Esophagus (tissue), 2 donors: ENCODE measurements around the gene HYKK. TPM values are rescaled to one million over a fixed set of nuclear protein-coding genes. Genes with fewer than 3 reads are reported as not detected.
A peak's percentile ranks its signal among the peaks of the same experiment; 100 is the strongest.
"Not testable (repeated sequence)": the region's sequence is repeated elsewhere in the genome, so short reads cannot be mapped to it uniquely, and the experiment has no call there.

ENCODE experiments used
- H3K27ac ChIP-seq, 2 donors: one replicate each; pipeline ENCODE4 v1.5.1; 2013; ENCODE audit warnings: low read depth in 2 of 2, mild to moderate bottlenecking in 2 of 2, inconsistent platforms in 1 of 2, low read length in 1 of 2, moderate library complexity in 1 of 2
- H3K27me3 ChIP-seq, 2 donors: one replicate each; pipeline ENCODE4 v1.6.1; 2013; ENCODE audit warnings: low read length in 2 of 2, control low read depth in 1 of 2, mild to moderate bottlenecking in 1 of 2; ENCODE audit not compliant: insufficient read depth in 2 of 2, control insufficient read depth in 1 of 2
- H3K36me3 ChIP-seq, 2 donors: one replicate each; pipeline ENCODE4 v1.6.1; 2013; ENCODE audit warnings: low read length in 1 of 2; ENCODE audit not compliant: control insufficient read depth in 2 of 2, insufficient read depth in 2 of 2
- H3K4me1 ChIP-seq, 2 donors: one replicate each; pipeline ENCODE4 v1.6.1; 2013; ENCODE audit warnings: low read length in 1 of 2; ENCODE audit not compliant: control insufficient read depth in 2 of 2, insufficient read depth in 2 of 2
- H3K4me3 ChIP-seq, 2 donors: one replicate each; pipeline ENCODE4 v1.5.1; 2013; ENCODE audit warnings: low read length in 2 of 2, mild to moderate bottlenecking in 2 of 2, low read depth in 1 of 2, moderate library complexity in 1 of 2
- H3K9me3 ChIP-seq, 2 donors: one replicate each; pipeline ENCODE4 v1.6.1; 2013; ENCODE audit warnings: mild to moderate bottlenecking in 2 of 2, low read depth in 1 of 2, low read length in 1 of 2, moderate library complexity in 1 of 2; ENCODE audit not compliant: control insufficient read depth in 2 of 2, insufficient read depth in 1 of 2
- WGBS, 2 donors: extraction: QIAGEN DNeasy Blood & Tissue Kit; methylation state at CpG; one replicate each; pipeline ENCODE4 v1.1.7; 2013; 5-methylcytosine and 5-hydroxymethylcytosine counted together
- polyA plus RNA-seq, 2 donors: library from polyadenylated mRNA; stranded (reverse); fragments of 200-250 nt; gene quantifications; one replicate each; pipeline ENCODE4 v1.2.3, GENCODE V29; 2013
- donor health status: healthy with polysubstance abuse.
- donor health status: Bipolar disorder and iron deficiency.

HYKK gene
- polyA plus RNA-seq, 2 donors: 2.7 to 2.9 TPM

- H3K4me1 ChIP-seq: no peaks in the 10 kb centered on the region
- no peaks in the 10 kb centered on the region for H3K27me3 ChIP-seq
- H3K36me3 ChIP-seq: peaks cover 9 to 19% of the 10 kb centered on the region in 2 donors
- H3K9me3 ChIP-seq: no peaks in the 10 kb centered on the region
- H3K4me3 ChIP-seq: no peak overlapping the region
- 71 to 77% methylated on average over 5 of the region's 5 CpGs for WGBS, 2 donors
- no peak overlapping the region for H3K27ac ChIP-seq
These were observed 45.2 kb downstream of the HYKK start for GRCh38 chr15:78552597-78552996.

- 92 to 95% methylated on average over 10 of the region's 10 CpGs for WGBS, 2 donors
- H3K27me3 ChIP-seq, H3K9me3 ChIP-seq, H3K4me1 ChIP-seq, H3K36me3 ChIP-seq, H3K27ac ChIP-seq, H3K4me3 ChIP-seq: not testable (repeated sequence)
These were observed 52.8 kb downstream of the HYKK start for GRCh38 chr15:78560201-78560600.

GRCh38 chr15:78561490-78561889 is 54.1 kb downstream of the HYKK start:
- H3K27ac ChIP-seq: no peak overlapping the region
- no peaks in the 10 kb centered on the region for H3K9me3 ChIP-seq
- peaks cover 0 to 3% of the 10 kb centered on the region in 2 donors for H3K4me1 ChIP-seq
- H3K36me3 ChIP-seq: no peaks in the 10 kb centered on the region
- WGBS, 2 donors: 80 to 87% methylated on average over 5 of the region's 5 CpGs
- no peak overlapping the region for H3K4me3 ChIP-seq
- H3K27me3 ChIP-seq: no peaks in the 10 kb centered on the region

- Histone ChIP-seq H3K4me1 (peaks cover 0 to 3% of the 10 kb centered on the region in 2 donors), H3K36me3 (no peaks in the 10 kb centered on the region), H3K27me3 (no peaks in the 10 kb centered on the region), H3K27ac (no peak overlapping the region), H3K4me3 (no peak overlapping the region), H3K9me3 (no peaks in the 10 kb centered on the region)
- 90 to 91% methylated on average over 2 of the region's 2 CpGs for WGBS, 2 donors
These were observed 55.7 kb downstream of the HYKK start for GRCh38 chr15:78563092-78563491.

GRCh38 chr15:78564743-78565096 is 57.3 kb downstream of the HYKK start:
- Histone ChIP-seq H3K9me3 (no peaks in the 10 kb centered on the region), H3K36me3 (no peaks in the 10 kb centered on the region), H3K27ac (no peak overlapping the region), H3K4me3 (no peak overlapping the region), H3K27me3 (no peaks in the 10 kb centered on the region), H3K4me1 (peaks cover 0 to 3% of the 10 kb centered on the region in 2 donors)
- 60 to 65% methylated on average over 11 of the region's 11 CpGs for WGBS, 2 donors

- Histone ChIP-seq H3K9me3 (no peaks in the 10 kb centered on the region), H3K27me3 (no peaks in the 10 kb centered on the region), H3K27ac (peak within 1 kb of the TSS; percentile 27 to 45), H3K4me1 (peaks cover 0 to 3% of the 10 kb centered on the region in 2 donors), H3K4me3 (peak within 1 kb of the TSS; percentile 63 to 67), H3K36me3 (no peaks in the 10 kb centered on the region)
- 0 to 1% methylated on average over 72 to 75 of the region's 75 CpGs for whole genome bisulfite sequencing, 2 donors
These were observed 57.9 kb downstream of the HYKK start, which contains the start of gene CHRNA5 for GRCh38 chr15:78565097-78565950. CHRNA5 (plus strand) TSS chr15:78565520; CDS start chr15:78565720, 200 bp downstream.

GRCh38 chr15:78565951-78566774 is 58.8 kb downstream of the HYKK start:
- peak overlapping the region in 1 of 2 donors; percentile 8 for H3K27ac ChIP-seq
- H3K9me3 ChIP-seq: no peaks in the 10 kb centered on the region
- H3K27me3 ChIP-seq: no peaks in the 10 kb centered on the region
- peak overlapping the region; percentile 63 to 67 for H3K4me3 ChIP-seq
- 3% methylated on average over 19 of the region's 19 CpGs for WGBS, 2 donors
- no peaks in the 10 kb centered on the region for H3K36me3 ChIP-seq
- peaks cover 0 to 3% of the 10 kb centered on the region in 2 donors for H3K4me1 ChIP-seq

GRCh38 chr15:78567531-78567930 is 60.2 kb downstream of the HYKK start:
- Histone ChIP-seq H3K4me1 (peaks cover 0 to 3% of the 10 kb centered on the region in 2 donors), H3K36me3 (no peaks in the 10 kb centered on the region), H3K27me3 (no peaks in the 10 kb centered on the region), H3K27ac (no peak overlapping the region), H3K9me3 (no peaks in the 10 kb centered on the region), H3K4me3 (no peak overlapping the region)
- WGBS, 2 donors: 64 to 78% methylated on average over 4 of the region's 4 CpGs

- Histone ChIP-seq H3K27me3 (no peaks in the 10 kb centered on the region), H3K27ac (no peak overlapping the region), H3K4me1 (no peaks in the 10 kb centered on the region), H3K36me3 (no peaks in the 10 kb centered on the region), H3K4me3 (no peak overlapping the region), H3K9me3 (no peaks in the 10 kb centered on the region)
- 92 to 93% methylated on average over 2 of the region's 2 CpGs for WGBS, 2 donors
These were observed 63.3 kb downstream of the HYKK start for GRCh38 chr15:78570710-78571109.
